GM13976 (cell line): Measurements from ENCODE around the gene ATP6V1F.

Source experiments
- DNase-seq: peaks from one replicate; pipeline ENCODE4 v3.0.0; 2012; ENCODE audit warnings: low spot score
- in situ Hi-C: fragments of 300-500 bp; cut with MboI; formaldehyde crosslinking; loops from one replicate; pipeline ENCODE4 v1.12.0; 2022; ENCODE audit warnings: low sequenced_read_pairs, mixed read lengths, inconsistent platforms; ENCODE audit not compliant: unreplicated experiment
- TF ChIP-seq, protein P1 (sequence below): IDR thresholded peaks from 2 replicates; pipeline ENCODE4 v1.5.1; 2012; ENCODE audit warnings: borderline replicate concordance, mild to moderate bottlenecking; ENCODE audit not compliant: insufficient read depth; ENCODE audit errors: extremely low read depth, missing control alignments, control extremely low read depth

The ATP6V1F gene

GRCh38 chr7:128879939-128880746, 17.5 kb downstream of the ATP6V1F start:
- in situ Hi-C loops, result no loop called here
- TF ChIP-seq, protein P1, sequence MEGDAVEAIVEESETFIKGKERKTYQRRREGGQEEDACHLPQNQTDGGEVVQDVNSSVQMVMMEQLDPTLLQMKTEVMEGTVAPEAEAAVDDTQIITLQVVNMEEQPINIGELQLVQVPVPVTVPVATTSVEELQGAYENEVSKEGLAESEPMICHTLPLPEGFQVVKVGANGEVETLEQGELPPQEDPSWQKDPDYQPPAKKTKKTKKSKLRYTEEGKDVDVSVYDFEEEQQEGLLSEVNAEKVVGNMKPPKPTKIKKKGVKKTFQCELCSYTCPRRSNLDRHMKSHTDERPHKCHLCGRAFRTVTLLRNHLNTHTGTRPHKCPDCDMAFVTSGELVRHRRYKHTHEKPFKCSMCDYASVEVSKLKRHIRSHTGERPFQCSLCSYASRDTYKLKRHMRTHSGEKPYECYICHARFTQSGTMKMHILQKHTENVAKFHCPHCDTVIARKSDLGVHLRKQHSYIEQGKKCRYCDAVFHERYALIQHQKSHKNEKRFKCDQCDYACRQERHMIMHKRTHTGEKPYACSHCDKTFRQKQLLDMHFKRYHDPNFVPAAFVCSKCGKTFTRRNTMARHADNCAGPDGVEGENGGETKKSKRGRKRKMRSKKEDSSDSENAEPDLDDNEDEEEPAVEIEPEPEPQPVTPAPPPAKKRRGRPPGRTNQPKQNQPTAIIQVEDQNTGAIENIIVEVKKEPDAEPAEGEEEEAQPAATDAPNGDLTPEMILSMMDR, result peak; percentile 41
- DNase-seq, result peak; percentile 78

DNA sequence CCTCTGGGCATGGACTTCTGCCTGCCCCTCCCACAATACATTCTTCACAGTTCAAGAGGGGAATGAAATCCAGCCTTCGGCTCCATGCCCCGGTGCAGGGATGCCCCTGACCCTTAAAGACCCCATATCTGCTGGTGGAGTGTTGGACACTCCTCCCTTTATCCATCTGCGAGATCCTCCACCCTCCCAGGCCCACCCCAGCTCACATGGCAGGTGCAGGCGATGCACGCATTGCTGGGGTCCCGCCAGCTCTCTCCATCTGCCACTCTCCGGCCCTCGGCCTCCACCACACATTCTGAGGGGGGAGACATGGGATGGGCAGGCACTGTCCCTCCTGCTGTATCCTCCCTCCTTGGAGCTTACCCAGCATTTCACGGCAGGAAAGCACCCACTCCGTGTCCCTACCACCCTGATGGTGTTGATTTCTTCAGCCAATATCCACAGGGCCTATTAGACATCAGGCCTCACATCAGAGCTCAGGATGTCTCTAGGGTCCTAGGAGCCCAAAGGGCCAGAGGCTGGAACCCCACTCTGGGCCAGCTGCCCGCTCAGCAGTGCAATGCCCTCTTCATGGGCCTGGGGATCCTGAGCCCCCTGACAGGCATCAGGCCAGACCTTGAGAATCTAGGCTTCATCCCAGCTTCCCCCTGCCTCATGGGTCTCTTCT, 18.3 kb downstream of the ATP6V1F start:
- TF ChIP-seq, protein P1, result no peak
- DNase-seq, result no peak
- in situ Hi-C loops, result no loop called here

DNA sequence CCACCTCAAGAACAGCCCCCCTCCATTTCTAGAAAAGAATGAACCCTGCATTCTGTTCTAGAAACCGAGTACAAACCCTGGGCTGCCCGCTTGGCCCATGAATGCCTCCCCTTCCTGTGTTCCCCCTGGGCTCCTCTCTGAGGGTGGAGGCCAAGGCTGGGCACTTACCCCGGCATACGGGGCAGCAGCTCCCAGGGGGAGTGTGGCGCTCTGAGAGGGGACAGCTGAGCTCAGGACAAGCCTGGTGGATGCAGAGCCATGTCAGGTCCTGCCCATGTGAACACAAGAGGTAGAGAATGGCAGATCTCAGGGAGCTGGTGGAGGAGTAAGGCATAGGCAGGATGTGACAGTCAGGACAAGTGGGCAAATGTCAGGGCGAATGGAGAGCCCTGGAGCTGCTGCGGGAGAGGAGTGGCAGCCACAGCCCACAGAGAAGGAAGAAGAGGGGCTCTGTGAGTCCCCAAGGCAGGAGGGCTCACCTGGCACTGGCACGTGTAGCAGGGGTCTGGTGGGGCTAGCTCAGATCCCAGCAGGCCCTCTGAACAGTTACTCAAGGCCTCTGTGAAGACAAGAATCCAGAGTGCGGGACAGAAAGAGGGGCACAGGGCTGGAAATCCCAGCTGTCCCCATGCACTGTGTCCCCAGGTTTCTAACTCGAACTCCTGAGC, 18.9 kb downstream of the ATP6V1F start:
- TF ChIP-seq, protein P1, result no peak
- in situ Hi-C loops, result no loop called here
- no peak for DNase-seq

DNA sequence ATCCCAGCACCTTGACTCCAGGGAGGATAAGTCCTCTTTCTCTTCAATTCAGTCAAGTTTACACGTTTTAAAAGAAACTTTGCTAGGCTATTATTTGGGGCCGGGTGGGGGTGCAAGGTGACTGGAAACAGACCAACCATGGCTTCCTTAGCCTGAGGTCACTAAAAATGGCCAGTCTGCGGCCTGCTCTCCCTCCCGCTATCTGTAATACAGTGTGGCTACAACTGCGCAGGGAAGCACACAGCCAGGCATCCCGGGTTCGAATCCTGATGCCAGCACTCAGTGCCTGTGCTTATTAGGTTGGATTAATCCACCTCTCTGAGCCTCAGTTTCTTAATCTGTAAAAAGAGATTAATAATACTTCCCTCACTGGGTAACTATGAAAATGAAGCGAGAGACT, 19.5 kb downstream of the ATP6V1F start:
- no peak for DNase-seq
- in situ Hi-C loops, result no loop called here
- TF ChIP-seq, protein P1, result no peak

GRCh38 chr7:128883622-128884448, 21.2 kb downstream of the ATP6V1F start:
- TF ChIP-seq, protein P1, result peak; percentile 95
- in situ Hi-C loops, result no loop called here

More at GRCh38 chr7:128883622-128884448, 21.2 kb downstream of the ATP6V1F start:
- DNase-seq, result peak; percentile 95
